Neural cell (in vitro differentiated cells): ENCODE measurements around the gene SPAG8.

Source experiments
- CTCF ChIP-seq: fragments of 450-650 bp; IDR thresholded peaks from 2 replicates; pipeline ENCODE4 v1.5.1; 2014; ENCODE audit warnings: antibody characterized with exemption, mild to moderate bottlenecking, moderate library complexity; ENCODE audit not compliant: poor library complexity, severe bottlenecking
- EP300 ChIP-seq: fragments of 450-650 bp; conservative IDR thresholded peaks from 2 replicates; pipeline ENCODE4 v1.6.1; 2014; ENCODE audit warnings: antibody characterized with exemption, mild to moderate bottlenecking, moderate library complexity; ENCODE audit not compliant: poor library complexity, severe bottlenecking
- EZH2 ChIP-seq: fragments of 200-600, 300-800 bp; shearing (Covaris generic), sonication (generic); IDR thresholded peaks from 2 replicates; pipeline ENCODE4 v1.6.1; 2014; ENCODE audit warnings: antibody characterized with exemption, low read length, borderline replicate concordance, mild to moderate bottlenecking; ENCODE audit not compliant: insufficient read depth, poor library complexity, severe bottlenecking
- MXI1 ChIP-seq: fragments of 450-650 bp; conservative IDR thresholded peaks from 2 replicates; pipeline ENCODE4 v1.6.1; 2014; ENCODE audit warnings: antibody characterized with exemption, mild to moderate bottlenecking; ENCODE audit not compliant: poor library complexity, severe bottlenecking
- POLR2AphosphoS5 ChIP-seq: IDR thresholded peaks from 2 replicates; pipeline ENCODE4 v1.6.1; 2012
- RAD21 ChIP-seq: fragments of 450-650 bp; conservative IDR thresholded peaks from 2 replicates; pipeline ENCODE4 v1.6.1; 2014; ENCODE audit warnings: antibody characterized with exemption, mild to moderate bottlenecking, moderate library complexity
- REST ChIP-seq: IDR thresholded peaks from 2 replicates; pipeline ENCODE4 v1.6.1; 2012; ENCODE audit warnings: borderline replicate concordance
- SMC3 ChIP-seq: fragments of 450-650 bp; conservative IDR thresholded peaks from 2 replicates; pipeline ENCODE4 v1.6.1; 2014; ENCODE audit warnings: antibody characterized with exemption, mild to moderate bottlenecking, moderate library complexity; ENCODE audit not compliant: poor library complexity
- TAF1 ChIP-seq: IDR thresholded peaks from 2 replicates; pipeline ENCODE4 v1.6.1; 2012; ENCODE audit warnings: low read depth

GRCh38 chr9:35852267-35852815 lies 40.3 kb upstream of the SPAG8 start:
- TF ChIP-seq CTCF (no peak), POLR2AphosphoS5 (no peak), REST (no peak), SMC3 (no peak), RAD21 (no peak), EZH2 (no peak), MXI1 (no peak), TAF1 (no peak), EP300 (no peak)
